ENCODE results near the gene PRKG1.
"Not testable (repeated sequence)": the region's sequence is repeated elsewhere in the genome, so short reads cannot be mapped to it uniquely, and the experiment has no call there.

PRKG1 gene

DNA sequence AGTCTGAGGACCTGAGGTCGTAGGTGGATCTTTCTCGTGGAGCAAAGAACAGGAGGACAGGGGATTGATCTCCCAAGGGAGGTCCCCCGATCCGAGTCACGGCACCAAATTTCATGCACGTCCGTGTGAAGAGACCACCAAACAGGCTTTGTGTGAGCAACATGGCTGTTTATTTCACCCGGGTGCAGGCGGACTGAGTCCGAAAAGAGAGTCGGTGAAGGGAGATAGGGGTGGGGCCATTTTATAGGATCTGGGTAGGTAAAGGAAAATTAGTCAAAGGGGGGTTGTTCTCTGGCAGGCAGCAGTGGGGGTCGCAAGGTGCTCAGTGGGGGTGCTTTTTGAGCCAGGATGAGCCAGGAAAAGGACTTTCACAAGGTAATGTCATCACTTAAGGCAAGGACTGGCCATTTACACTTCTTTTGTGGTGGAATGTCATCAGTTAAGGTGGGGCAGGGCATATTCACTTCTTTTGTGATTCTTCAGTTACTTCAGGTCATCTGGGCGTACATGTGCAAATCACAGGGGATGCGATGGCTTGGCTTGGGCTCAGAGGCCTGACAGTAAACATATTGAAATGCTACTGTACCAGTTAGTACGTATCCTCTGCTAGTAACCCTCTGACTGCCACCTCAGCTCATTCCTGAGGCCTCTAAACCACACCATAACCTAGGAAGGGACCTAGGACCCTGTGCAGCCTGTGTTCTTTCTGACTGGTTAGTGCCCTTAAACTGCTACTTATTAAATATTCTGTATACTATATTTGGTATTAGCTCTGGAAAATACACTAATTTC is 964.9 kb downstream of the PRKG1 start:
- DNase-seq: not testable (repeated sequence)

- DNase-seq: no peak
Observed at GRCh38 chr10:52040486-52040885, 966.2 kb downstream of the PRKG1 start.

GRCh38 chr10:52043811-52044210 is 969.5 kb downstream of the PRKG1 start:
- DNase-seq: no peak

DNA sequence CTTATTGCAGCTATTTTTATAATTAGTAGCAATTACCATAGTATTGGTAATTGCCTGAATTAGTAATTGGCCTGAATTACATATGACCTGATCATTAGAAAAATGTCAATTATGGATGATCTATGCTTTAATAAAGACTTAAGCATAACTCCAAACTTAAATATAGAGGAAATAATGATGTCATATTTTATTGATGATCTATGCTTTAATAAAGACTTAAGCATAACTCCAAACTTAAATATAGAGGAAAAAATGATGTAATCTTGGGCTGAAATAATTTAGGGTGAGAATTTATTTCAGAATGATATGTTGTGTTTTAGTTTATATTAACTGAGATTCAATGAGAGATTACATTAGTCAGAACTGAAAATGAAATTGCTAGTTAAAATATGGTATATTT is 973.8 kb downstream of the PRKG1 start:
- DNase-seq: no peak

DNA sequence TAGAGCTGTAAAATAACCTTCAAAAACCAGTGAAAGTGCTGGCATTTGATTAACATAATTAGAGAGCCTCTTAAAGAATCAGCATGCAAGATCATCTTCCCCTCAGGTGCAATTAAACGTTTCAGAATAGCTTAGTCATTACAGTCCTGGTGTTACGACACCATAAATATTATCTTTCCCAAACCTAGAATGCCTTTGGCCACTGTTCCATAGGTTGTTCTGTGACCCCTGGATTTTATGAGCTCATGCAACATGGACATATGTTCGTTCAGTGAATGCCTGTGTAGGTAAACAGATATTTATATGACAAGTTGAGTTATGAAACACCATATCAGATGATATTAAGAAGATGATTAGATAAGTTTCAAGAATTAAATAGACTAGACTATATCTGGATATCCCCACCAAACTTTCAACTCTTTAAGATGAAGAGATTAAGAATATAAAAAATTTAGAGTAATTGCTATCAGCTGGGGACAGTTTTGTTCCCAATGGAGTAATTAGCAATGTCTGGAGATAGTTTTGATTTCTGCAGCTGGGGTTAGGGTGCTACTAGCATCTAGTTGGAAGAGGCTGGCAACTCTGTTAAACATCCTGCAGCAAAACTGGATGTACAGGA is 976.3 kb downstream of the PRKG1 start:
- DNase-seq: no peak

DNA sequence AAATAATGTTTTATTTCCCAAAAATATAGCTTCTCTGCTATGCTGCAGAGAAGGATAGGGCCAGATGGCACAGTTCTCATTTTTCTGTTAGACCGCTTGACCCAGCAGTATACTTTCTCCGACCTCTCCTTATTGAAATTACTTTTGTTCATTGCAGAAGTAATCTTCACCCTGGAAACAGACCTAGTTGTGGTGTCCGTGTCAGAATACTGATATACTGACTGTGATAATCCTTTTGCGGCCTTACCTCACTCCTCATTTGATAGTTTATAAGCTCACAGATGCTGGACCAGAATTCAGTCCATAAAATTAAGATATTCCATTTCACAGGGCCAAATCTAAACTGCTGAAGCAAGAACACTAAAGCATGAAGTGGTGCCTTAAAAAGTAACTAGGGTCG is 979.2 kb downstream of the PRKG1 start:
- no peak for DNase-seq

DNA sequence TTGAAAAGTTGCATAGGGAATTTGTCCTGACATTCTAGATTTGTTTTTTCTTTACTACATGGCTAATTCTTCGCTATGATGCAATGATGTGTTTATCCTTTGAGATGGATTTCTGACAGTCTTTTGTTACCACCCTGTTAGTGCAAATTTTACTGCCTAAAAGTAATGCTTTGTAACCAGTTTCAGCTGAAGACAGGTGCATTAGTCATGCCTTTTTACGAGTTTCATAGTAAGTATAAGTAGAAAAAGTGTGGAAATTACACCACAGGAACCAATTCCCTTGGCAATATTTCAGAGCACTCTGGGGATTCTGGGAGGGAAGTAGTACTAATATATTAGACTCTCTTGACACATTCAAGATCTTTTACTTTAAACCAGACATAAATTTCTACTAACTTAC is 982.0 kb downstream of the PRKG1 start:
- no peak for DNase-seq

GRCh38 chr10:52059089-52059488 is 984.8 kb downstream of the PRKG1 start:
- no peak for DNase-seq

DNA sequence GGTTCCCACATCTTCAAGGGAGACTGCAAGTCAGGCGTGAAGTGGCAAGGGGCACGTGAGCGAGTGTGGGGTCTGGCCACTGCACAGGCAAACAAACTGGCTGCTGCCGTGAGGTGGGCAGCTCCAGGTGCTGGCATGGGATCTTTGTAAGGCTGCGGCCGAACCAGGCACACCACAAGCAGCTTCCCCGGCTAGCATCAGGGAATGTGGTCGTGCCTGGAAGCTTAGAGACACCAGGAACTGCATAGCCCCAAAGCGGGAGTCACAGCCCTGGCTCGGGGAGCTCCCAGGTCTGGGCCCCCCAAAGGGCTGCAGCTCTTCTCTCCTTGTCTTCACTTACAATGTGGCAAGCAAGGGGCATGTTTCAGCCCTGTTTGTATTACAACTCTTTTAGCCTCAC is 988.9 kb downstream of the PRKG1 start:
- DNase-seq: no peak

DNA sequence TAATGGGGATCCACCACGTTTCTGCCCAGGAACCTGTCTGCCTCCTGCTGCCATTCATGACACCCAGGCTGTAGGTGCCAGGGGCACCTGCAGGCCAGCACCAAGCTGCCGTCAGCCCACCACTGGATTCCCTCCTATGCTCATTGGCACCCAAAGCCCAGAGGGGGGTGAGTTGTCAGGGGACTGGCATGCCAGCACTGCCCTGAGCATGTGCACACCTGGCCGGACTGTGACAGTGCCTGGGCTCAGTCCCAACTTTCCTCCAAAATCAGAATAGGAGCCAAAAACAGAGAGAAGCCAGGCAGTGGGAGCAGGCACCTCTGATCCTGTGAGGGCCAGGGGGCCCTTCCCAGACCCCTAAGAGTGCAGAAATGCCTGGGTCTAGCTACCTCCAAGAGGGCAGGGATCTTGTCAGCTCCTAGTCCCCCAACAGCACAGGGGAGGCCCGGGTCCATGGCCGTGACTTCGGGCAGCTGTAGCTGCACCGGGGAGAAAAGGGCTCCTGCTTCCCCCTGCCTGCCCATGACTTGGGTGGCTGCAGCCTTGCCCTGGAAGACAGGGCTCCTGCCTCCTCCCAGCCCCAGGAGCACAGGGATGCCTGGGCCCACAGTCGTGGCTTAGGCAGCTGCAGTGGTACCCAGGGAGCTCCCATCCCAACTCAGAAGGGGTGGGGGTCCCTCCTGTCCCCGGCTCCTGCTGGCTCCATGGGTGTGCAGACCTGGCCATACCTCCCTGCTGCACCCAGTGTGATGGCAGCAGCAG is 990.0 kb downstream of the PRKG1 start:
- no peak for DNase-seq

- no peak for DNase-seq
Observed at GRCh38 chr10:52066383-52066782, 992.1 kb downstream of the PRKG1 start.

- DNase-seq: no peak
Observed at GRCh38 chr10:52068485-52068884, 994.2 kb downstream of the PRKG1 start.

DNA sequence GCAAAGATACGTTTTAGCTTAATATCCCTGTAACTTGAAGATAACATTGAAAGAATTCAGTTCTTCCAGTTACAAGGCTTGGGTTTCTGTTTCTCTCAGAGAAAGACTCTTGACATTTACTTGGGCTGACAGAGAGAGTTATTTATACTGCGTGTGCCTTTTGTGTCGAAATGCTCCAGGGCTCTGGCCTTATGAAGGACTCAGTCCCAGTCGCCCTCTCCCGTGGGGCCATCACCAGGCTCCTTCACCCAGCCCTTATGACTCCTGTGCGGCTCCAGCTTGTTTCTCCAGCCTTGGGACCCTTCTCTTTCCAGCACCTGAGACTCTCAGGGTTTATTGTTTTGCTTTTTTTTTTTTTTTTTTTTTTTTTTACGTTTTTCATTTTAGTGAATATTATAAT is 997.5 kb downstream of the PRKG1 start:
- no peak for DNase-seq

DNA sequence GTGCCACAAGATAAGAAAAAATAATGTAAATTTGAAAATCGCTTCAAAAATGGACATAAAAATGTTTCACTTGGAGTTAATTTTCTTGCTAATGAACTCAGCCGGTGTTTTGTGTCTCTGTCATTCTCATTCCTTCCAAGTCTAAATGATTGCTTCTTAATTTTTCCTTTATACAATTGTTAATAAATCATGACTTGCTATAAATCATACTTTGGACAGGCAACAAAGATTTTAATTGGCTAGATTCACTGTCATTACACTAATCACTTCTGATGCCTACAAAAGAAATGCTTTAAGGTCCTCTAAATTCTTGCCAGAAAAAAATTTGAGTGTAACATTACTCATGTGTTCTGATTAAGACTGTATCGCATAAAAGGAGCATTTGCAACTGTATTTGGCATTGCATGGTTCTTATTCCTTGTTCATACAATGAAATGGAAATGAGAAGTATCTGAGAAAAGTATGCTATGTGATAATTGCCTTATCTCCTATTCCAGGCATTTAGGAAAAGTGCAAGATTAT is 1000.3 kb downstream of the PRKG1 start:
- no peak for DNase-seq

- no peak for DNase-seq
Observed at GRCh38 chr10:52077814-52078213, 1003.5 kb downstream of the PRKG1 start.

GRCh38 chr10:52078397-52078937 is 1004.2 kb downstream of the PRKG1 start:
- DNase-seq: no peak

DNA sequence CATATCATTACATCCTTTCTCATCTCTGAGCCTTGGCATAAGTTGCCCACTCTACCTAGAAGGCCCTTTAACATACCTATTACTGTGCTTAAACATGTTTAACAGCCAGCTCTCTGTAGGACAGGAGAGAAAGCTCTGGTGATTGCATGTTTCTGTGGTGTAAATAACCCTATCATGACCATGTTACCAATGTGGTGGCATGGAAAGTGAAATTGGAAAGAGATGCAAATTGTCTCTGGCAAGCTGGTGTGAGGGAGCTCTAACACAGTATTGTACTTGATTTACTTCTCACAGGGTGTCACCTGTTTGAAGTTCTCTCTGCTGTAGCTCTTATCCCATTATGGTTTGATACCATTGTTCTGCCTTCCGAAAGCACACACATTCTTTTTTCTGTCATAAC is 1008.0 kb downstream of the PRKG1 start:
- DNase-seq: no peak

- DNase-seq: no peak
Observed at GRCh38 chr10:52083422-52083821, 1009.1 kb downstream of the PRKG1 start.

DNA sequence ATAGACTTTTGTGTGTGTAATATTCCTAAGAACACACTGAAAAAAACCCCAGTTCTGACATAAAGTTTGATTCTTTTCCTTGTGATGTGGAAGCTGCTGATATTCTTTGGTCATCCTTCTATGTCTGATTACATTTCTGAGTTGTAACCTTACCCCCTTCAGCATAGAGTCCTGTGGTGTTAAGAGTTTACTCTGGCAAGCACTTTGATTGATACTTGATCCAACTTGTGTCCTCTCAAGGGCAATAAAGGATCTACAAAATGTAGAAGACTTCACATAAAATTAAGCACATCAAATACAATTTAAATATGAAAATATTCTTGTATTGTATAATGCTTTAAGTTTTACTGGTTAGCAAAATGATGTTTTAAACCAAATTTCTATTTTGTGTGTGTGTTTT is 1018.1 kb downstream of the PRKG1 start:
- no peak for DNase-seq

DNA sequence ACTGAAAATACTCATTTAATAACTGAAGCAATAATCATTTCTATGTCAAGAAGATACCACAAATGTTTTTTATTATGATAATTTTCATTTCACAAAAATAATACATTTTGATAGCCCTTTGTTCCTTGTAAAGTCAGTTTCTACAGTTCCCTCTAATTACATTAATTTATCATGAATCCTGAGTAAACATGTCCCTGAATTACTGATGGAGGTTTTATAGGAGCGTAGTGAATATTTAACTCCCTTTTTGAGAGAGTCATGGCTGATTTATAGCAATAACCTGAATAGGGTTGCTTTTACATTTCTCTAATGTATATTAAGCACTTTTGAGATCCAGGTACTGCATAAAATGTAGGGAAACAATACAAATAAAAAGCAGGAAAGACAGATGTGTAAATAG is 1023.8 kb downstream of the PRKG1 start:
- DNase-seq: no peak

GRCh38 chr10:52099026-52099600 is 1024.8 kb downstream of the PRKG1 start:
- no peak for DNase-seq

DNA sequence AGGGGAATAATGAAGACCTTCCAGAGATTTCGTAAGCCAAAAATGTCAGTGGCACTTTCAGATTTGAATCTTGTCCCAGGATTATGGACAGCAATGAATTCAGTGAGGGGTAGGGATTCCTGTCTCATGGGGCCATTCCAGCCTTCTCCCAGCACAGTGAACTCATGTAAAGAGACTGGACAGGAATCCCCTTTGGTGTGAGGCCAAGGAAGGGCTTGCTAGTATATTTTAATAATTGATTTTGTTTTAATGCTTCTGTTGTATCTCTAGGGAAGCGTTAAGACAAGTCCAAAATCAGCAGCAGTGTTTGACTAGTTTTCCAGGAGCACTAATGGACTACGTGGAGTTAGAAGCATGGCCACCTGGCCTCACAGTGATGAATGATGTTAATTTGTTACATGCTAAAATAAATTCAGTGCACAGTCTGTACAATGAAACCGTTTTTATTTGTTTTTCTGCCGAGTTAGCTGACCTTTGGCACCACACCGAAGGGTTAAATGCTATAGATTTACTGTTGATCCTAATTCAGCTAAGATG is 1025.8 kb downstream of the PRKG1 start:
- no peak for DNase-seq

GRCh38 chr10:52105301-52105700 is 1031.0 kb downstream of the PRKG1 start:
- DNase-seq: no peak
